ENCODE results near the gene UBXN1.

DNA sequence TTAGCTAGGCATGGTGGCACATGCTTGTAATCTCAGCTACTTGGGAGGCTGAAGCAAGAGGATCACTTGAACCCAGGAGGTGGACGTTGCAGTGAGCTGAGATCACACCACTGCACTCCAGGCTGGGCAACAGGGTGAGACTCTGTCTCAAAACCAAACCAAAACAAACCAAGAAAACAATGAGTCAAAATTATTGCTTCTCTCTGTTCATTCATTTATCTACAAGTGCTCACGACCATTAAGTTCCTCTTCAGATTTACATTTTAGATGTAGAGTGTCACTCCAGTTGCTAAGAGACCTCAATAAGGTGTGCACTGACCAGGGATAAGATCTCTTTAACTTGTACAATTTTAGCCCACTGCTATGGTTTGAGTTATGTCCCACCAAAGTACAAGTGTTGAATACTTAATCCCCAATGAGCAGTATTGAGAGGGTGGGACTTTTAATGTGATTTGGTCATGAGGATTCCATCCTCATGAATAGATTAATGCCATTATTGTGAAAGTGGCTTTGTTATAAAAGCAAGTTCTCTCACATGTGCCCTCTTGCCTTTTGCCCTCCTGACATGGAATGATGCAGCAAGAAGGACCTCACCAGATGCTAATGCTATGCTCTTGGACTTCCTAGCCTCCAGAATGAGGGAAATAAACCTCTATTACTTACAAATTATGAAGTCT is 40.6 kb upstream of the UBXN1 start:
- no peak for TF ChIP-seq POLR2AphosphoS5 (IDR thresholded peaks at IDR 0.05)
- no peak for TF ChIP-seq POLR2A (IDR thresholded peaks at IDR 0.05)
- TF ChIP-seq, protein P1, sequence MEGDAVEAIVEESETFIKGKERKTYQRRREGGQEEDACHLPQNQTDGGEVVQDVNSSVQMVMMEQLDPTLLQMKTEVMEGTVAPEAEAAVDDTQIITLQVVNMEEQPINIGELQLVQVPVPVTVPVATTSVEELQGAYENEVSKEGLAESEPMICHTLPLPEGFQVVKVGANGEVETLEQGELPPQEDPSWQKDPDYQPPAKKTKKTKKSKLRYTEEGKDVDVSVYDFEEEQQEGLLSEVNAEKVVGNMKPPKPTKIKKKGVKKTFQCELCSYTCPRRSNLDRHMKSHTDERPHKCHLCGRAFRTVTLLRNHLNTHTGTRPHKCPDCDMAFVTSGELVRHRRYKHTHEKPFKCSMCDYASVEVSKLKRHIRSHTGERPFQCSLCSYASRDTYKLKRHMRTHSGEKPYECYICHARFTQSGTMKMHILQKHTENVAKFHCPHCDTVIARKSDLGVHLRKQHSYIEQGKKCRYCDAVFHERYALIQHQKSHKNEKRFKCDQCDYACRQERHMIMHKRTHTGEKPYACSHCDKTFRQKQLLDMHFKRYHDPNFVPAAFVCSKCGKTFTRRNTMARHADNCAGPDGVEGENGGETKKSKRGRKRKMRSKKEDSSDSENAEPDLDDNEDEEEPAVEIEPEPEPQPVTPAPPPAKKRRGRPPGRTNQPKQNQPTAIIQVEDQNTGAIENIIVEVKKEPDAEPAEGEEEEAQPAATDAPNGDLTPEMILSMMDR (IDR thresholded peaks at IDR 0.05): no peak
